ENCODE measurements around the gene GNA12. TPM values are rescaled to one million over a fixed set of nuclear protein-coding genes. Genes with fewer than 3 reads are reported as not detected.

The GNA12 gene
- total and polyA plus RNA-seq, 4 donors: 3.7 to 19.0 (median 11.3) TPM

GRCh38 chr7:2792856-2793487 lies 51.1 kb downstream of the GNA12 start:
- Histone ChIP-seq H3K9ac (ENCODE audit: low read depth in 1 of 2, low read length in 2 of 2) (no peak overlapping the region), H3K36me3 (ENCODE audit: control insufficient read depth in 4 of 4, insufficient read depth in 3 of 4, low read depth in 1 of 4, low read length in 3 of 4) (peaks cover 3 to 16% (median 7%) of the 10 kb centered on the region in 4 donors), H3K9me3 (ENCODE audit: control insufficient read depth in 4 of 4, low read length in 3 of 4) (no peaks in the 10 kb centered on the region), H3K4me1 (ENCODE audit: control insufficient read depth in 4 of 4, insufficient read depth in 4 of 4, low read length in 3 of 4) (peaks cover 0 to 3% (median 0%) of the 10 kb centered on the region in 4 donors), H3K27me3 (ENCODE audit: control insufficient read depth in 4 of 4, insufficient read depth in 4 of 4, low read length in 3 of 4) (no peaks in the 10 kb centered on the region), H3K4me3 (ENCODE audit: low read depth in 1 of 3, low read length in 3 of 3) (no peak overlapping the region), H3K27ac (ENCODE audit: low read depth in 1 of 2, low read length in 2 of 2) (no peak overlapping the region)
- DNase-seq (ENCODE audit: low spot score): no peak
- TF ChIP-seq ZBTB33 (IDR thresholded peaks at IDR 0.05) (no peak), SP1 (IDR thresholded peaks at IDR 0.05) (no peak), YY1 (IDR thresholded peaks at IDR 0.05) (no peak), GABPA (IDR thresholded peaks at IDR 0.05 in 1 of 2, conservative IDR thresholded peaks at IDR 0.05 in 1 of 2) (no peak), RAD21 (IDR thresholded peaks at IDR 0.05) (no peak), EGR1 (IDR thresholded peaks at IDR 0.05; ENCODE audit: low read depth in 2 of 2) (no peak), FOXA2 (IDR thresholded peaks at IDR 0.05) (no peak), RXRA (IDR thresholded peaks at IDR 0.05) (no peak), HNF4G (IDR thresholded peaks at IDR 0.05) (no peak), HNF4A (conservative IDR thresholded peaks at IDR 0.05) (no peak), CTCF (IDR thresholded peaks at IDR 0.05; ENCODE audit: low read depth, low read length, missing input control) (no peak), TAF1 (conservative IDR thresholded peaks at IDR 0.05) (no peak), JUND (IDR thresholded peaks at IDR 0.05) (no peak), REST (IDR thresholded peaks at IDR 0.05) (no peak)
- WGBS: 81% methylated on average over 16 of the region's 16 CpGs

GRCh38 chr7:2792235-2792634 lies 51.9 kb downstream of the GNA12 start:
- no peaks in the 10 kb centered on the region for H3K9me3 ChIP-seq (ENCODE audit: control insufficient read depth in 4 of 4, low read length in 3 of 4)
- 90% methylated on average over 5 of the region's 5 CpGs for WGBS
- peaks cover 0 to 3% (median 0%) of the 10 kb centered on the region in 4 donors for H3K4me1 ChIP-seq (ENCODE audit: control insufficient read depth in 4 of 4, insufficient read depth in 4 of 4, low read length in 3 of 4)
- H3K27me3 ChIP-seq (ENCODE audit: control insufficient read depth in 4 of 4, insufficient read depth in 4 of 4, low read length in 3 of 4): no peaks in the 10 kb centered on the region
- peaks cover 3 to 16% (median 8%) of the 10 kb centered on the region in 4 donors for H3K36me3 ChIP-seq (ENCODE audit: control insufficient read depth in 4 of 4, insufficient read depth in 3 of 4, low read depth in 1 of 4, low read length in 3 of 4)
- DNase-seq (ENCODE audit: low spot score): no peak
- no peak overlapping the region for H3K4me3 ChIP-seq (ENCODE audit: low read depth in 1 of 3, low read length in 3 of 3)
- H3K9ac ChIP-seq (ENCODE audit: low read depth in 1 of 2, low read length in 2 of 2): no peak overlapping the region
- no peak overlapping the region for H3K27ac ChIP-seq (ENCODE audit: low read depth in 1 of 2, low read length in 2 of 2)
- no peak for TF ChIP-seq FOXA2 (IDR thresholded peaks at IDR 0.05)
- TF ChIP-seq ZBTB33 (IDR thresholded peaks at IDR 0.05): no peak
- TF ChIP-seq GABPA (IDR thresholded peaks at IDR 0.05 in 1 of 2, conservative IDR thresholded peaks at IDR 0.05 in 1 of 2): no peak
- TF ChIP-seq HNF4G (IDR thresholded peaks at IDR 0.05): no peak
- TF ChIP-seq NR2F2 (IDR thresholded peaks at IDR 0.05): no peak
- no peak for TF ChIP-seq RXRA (IDR thresholded peaks at IDR 0.05)
- TF ChIP-seq MAX (IDR thresholded peaks at IDR 0.05): no peak
- no peak for TF ChIP-seq ATF3 (IDR thresholded peaks at IDR 0.05)
- no peak for TF ChIP-seq REST (IDR thresholded peaks at IDR 0.05)
- no peak for TF ChIP-seq JUND (IDR thresholded peaks at IDR 0.05)
- TF ChIP-seq FOXA1 (IDR thresholded peaks at IDR 0.05): no peak

Data from liver (tissue), 9 donors.